ENCODE results near the gene SYT13.

Gene SYT13

DNA sequence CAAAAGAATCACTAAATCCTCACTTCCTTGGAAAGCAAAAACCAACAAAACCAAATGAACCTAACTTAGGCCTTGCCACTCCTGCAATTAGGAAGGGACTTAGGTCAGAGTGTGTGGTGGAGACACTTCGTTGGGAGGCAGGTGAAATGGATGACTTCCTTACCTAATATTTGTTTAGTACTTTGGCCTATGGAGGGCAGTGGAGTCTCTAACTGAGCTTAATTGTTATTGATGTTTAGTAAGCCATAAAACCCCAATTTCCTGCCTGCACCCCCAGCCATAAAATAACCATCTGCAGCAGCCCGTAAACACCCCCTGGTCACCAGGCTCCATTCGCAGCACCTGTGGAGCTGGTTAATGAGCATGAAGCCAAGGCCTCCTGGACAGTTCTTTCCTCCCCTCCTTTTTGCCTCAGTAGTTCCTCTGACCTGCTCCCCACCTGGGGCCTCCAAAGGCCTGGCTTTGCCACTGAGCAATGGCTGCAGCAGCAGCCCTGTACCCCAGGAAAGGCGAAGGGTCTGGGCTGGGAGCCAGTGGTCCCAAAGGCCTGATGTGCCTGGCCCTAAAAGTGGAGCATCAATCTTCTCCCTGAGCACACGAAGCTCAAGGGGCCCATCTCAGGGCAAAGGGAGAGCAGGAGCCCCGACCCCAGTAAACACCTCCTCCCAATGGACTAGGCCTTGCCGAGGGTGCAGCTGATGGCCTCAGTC is 15.6 kb upstream of the SYT13 start:
- no peak overlapping the region for H2AFZ ChIP-seq (ENCODE audit: low read depth, low read length)
- H3K9me3 ChIP-seq (ENCODE audit: insufficient read depth, low read length), result no peaks in the 10 kb centered on the region
- H3K4me3 ChIP-seq (ENCODE audit: low read length), result no peak overlapping the region
- peaks cover 29% of the 10 kb centered on the region for H3K27me3 ChIP-seq (ENCODE audit: low read depth, low read length)
- H3K36me3 ChIP-seq (replicated peaks; ENCODE audit: low read depth, low read length), result no peaks in the 10 kb centered on the region
- no peak for TF ChIP-seq EZH2phosphoT487 (IDR thresholded peaks at IDR 0.05; ENCODE audit: low read depth)
- TF ChIP-seq, protein P1, sequence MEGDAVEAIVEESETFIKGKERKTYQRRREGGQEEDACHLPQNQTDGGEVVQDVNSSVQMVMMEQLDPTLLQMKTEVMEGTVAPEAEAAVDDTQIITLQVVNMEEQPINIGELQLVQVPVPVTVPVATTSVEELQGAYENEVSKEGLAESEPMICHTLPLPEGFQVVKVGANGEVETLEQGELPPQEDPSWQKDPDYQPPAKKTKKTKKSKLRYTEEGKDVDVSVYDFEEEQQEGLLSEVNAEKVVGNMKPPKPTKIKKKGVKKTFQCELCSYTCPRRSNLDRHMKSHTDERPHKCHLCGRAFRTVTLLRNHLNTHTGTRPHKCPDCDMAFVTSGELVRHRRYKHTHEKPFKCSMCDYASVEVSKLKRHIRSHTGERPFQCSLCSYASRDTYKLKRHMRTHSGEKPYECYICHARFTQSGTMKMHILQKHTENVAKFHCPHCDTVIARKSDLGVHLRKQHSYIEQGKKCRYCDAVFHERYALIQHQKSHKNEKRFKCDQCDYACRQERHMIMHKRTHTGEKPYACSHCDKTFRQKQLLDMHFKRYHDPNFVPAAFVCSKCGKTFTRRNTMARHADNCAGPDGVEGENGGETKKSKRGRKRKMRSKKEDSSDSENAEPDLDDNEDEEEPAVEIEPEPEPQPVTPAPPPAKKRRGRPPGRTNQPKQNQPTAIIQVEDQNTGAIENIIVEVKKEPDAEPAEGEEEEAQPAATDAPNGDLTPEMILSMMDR (IDR thresholded peaks at IDR 0.05; ENCODE audit: low read depth, low read length), result no peak
- no peak overlapping the region for H3K27ac ChIP-seq (ENCODE audit: low read length)
- H3K4me1 ChIP-seq (ENCODE audit: low read length), result peaks cover 5% of the 10 kb centered on the region
- H3K4me2 ChIP-seq (ENCODE audit: low read length), result no peak overlapping the region
- H3K79me2 ChIP-seq (ENCODE audit: low read length), result no peaks in the 10 kb centered on the region
- H3K9ac ChIP-seq (ENCODE audit: low read length), result no peak overlapping the region
- H4K20me1 ChIP-seq (ENCODE audit: insufficient read depth, low read length), result no peaks in the 10 kb centered on the region

DNA sequence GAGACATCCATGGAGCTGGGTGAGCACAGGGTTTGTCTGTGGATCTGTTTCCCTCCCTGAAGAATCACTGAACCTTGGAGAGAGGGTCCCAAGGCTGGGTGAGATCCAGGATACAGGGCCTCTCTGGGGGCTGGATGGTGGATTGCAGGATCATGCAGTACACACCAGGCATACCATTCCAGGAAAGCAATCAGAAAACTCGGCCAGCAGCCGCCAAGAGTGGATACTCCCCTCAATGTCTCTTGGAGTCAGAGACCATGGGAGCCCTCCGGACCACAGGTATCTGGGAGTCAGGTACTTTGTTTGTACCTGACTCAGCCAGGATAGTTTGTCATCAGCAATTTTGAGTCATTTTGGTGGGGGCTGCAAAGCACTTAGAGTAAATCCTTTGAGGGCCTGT is 14.6 kb upstream of the SYT13 start:
- no peak overlapping the region for H3K27ac ChIP-seq (ENCODE audit: low read length)
- H3K4me2 ChIP-seq (ENCODE audit: low read length), result no peak overlapping the region
- H3K27me3 ChIP-seq (ENCODE audit: low read depth, low read length), result peaks cover 20% of the 10 kb centered on the region
- H3K36me3 ChIP-seq (replicated peaks; ENCODE audit: low read depth, low read length), result no peaks in the 10 kb centered on the region
- H3K9ac ChIP-seq (ENCODE audit: low read length), result no peak overlapping the region
- peaks cover 9% of the 10 kb centered on the region for H3K4me1 ChIP-seq (ENCODE audit: low read length)
- H3K4me3 ChIP-seq (ENCODE audit: low read length), result no peak overlapping the region
- no peaks in the 10 kb centered on the region for H3K79me2 ChIP-seq (ENCODE audit: low read length)
- no peaks in the 10 kb centered on the region for H3K9me3 ChIP-seq (ENCODE audit: insufficient read depth, low read length)
- H4K20me1 ChIP-seq (ENCODE audit: insufficient read depth, low read length), result no peaks in the 10 kb centered on the region
- no peak overlapping the region for H2AFZ ChIP-seq (ENCODE audit: low read depth, low read length)
- no peak for TF ChIP-seq EZH2phosphoT487 (IDR thresholded peaks at IDR 0.05; ENCODE audit: low read depth)
- TF ChIP-seq, protein P1 (IDR thresholded peaks at IDR 0.05; ENCODE audit: low read depth, low read length), result no peak

DNA sequence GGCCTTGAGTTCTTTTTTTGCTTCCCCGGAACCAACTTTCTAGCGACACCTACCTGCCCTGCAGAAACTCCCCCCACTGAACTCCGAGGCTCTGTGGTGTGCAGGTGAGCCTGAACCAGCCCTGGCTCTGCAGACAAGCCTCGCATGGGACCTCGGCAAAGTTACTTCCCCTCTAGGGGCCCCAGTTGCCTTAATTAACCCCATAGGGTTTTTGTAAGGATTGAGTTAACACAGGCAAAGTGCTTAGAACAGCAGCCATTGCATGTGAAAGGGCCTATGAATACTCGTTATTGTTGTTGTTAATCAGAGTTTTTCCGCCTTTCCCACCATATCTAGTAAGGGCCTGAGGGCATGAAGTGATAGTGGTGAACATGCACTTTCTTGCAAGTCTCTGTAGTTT is 12.6 kb upstream of the SYT13 start:
- peaks cover 6% of the 10 kb centered on the region; the same call in 1 of the 2 replicates for H3K27me3 ChIP-seq (ENCODE audit: low read depth, low read length)
- H3K36me3 ChIP-seq (replicated peaks; ENCODE audit: low read depth, low read length), result no peaks in the 10 kb centered on the region
- peak overlapping the region; percentile 22; the same call in 1 of the 2 replicates for H3K4me2 ChIP-seq (ENCODE audit: low read length)
- no peak overlapping the region for H3K9ac ChIP-seq (ENCODE audit: low read length)
- H3K9me3 ChIP-seq (ENCODE audit: insufficient read depth, low read length), result no peaks in the 10 kb centered on the region
- H4K20me1 ChIP-seq (ENCODE audit: insufficient read depth, low read length), result no peaks in the 10 kb centered on the region
- no peaks in the 10 kb centered on the region for H3K79me2 ChIP-seq (ENCODE audit: low read length)
- peaks cover 9% of the 10 kb centered on the region for H3K4me1 ChIP-seq (ENCODE audit: low read length)
- TF ChIP-seq, protein P1 (IDR thresholded peaks at IDR 0.05; ENCODE audit: low read depth, low read length), result no peak; the same call in 1 of the 2 replicates
- TF ChIP-seq EZH2phosphoT487 (IDR thresholded peaks at IDR 0.05; ENCODE audit: low read depth), result no peak
- no peak overlapping the region for H3K4me3 ChIP-seq (ENCODE audit: low read length)
- H3K27ac ChIP-seq (ENCODE audit: low read length), result no peak overlapping the region
- H2AFZ ChIP-seq (ENCODE audit: low read depth, low read length), result no peak overlapping the region

DNA sequence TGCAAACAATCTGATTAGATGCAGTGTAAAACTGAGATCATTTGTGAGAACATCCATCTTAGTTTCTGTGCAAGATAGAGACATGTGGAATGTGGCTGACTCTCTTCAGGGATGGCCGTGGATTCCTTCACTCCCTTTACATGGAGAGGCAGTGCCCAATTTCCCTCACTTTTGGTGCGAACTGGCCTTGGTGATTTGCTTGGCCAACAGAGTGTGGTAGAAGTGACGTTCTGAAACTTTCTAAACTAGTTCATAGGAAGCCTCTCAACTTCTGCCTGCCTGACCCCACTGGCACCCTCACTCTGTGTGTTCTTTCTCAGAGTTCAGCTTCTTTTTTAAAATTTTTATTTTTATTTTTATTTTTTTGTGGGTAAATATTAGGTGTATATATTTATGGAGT is 9.9 kb upstream of the SYT13 start:
- no peaks in the 10 kb centered on the region for H3K79me2 ChIP-seq (ENCODE audit: low read length)
- no peak overlapping the region for H3K4me2 ChIP-seq (ENCODE audit: low read length)
- no peak overlapping the region for H2AFZ ChIP-seq (ENCODE audit: low read depth, low read length)
- no peaks in the 10 kb centered on the region for H4K20me1 ChIP-seq (ENCODE audit: insufficient read depth, low read length)
- H3K4me3 ChIP-seq (ENCODE audit: low read length), result no peak overlapping the region
- H3K4me1 ChIP-seq (ENCODE audit: low read length), result peaks cover 9% of the 10 kb centered on the region
- TF ChIP-seq, protein P1 (IDR thresholded peaks at IDR 0.05; ENCODE audit: low read depth, low read length), result no peak
- TF ChIP-seq EZH2phosphoT487 (IDR thresholded peaks at IDR 0.05; ENCODE audit: low read depth), result no peak
- no peaks in the 10 kb centered on the region for H3K9me3 ChIP-seq (ENCODE audit: insufficient read depth, low read length)
- H3K9ac ChIP-seq (ENCODE audit: low read length), result no peak overlapping the region
- H3K36me3 ChIP-seq (replicated peaks; ENCODE audit: low read depth, low read length), result no peaks in the 10 kb centered on the region
- H3K27ac ChIP-seq (ENCODE audit: low read length), result no peak overlapping the region
- peaks cover 28% of the 10 kb centered on the region for H3K27me3 ChIP-seq (ENCODE audit: low read depth, low read length)

Data from OCI-LY3 (cell line).